GM04504 (cell line): ENCODE data around the gene GNPTAB.
A peak's percentile ranks its signal among the peaks of the same experiment; 100 is the strongest.
"Not testable (repeated sequence)": the region's sequence is repeated elsewhere in the genome, so short reads cannot be mapped to it uniquely, and the experiment has no call there.

ENCODE experiments used
- DNase-seq: peaks from one replicate; pipeline ENCODE4 v3.0.0-alpha.2; 2012; ENCODE audit warnings: low read depth

The GNPTAB gene

GRCh38 chr12:101830367-101831325 is at the start of gene GNPTAB:
Gene GNPTAB, minus strand, starts transcription at chr12:101830959. Its CDS starts 284 bp downstream, at chr12:101830675.
- DNase-seq: peak; percentile 80

GRCh38 chr12:101878243-101878821 is 47.6 kb upstream of the GNPTAB start:
- no peak for DNase-seq

GRCh38 chr12:101877806-101878242 is 47.1 kb upstream of the GNPTAB start:
- no peak for DNase-seq

GRCh38 chr12:101876861-101877805 is 46.4 kb upstream of the GNPTAB start, which contains the start of gene DRAM1:
Gene DRAM1, plus strand, starts transcription at chr12:101877580. Its CDS starts 210 bp downstream, at chr12:101877790.
- peak; percentile 87 for DNase-seq

GRCh38 chr12:101876322-101876860 is 45.6 kb upstream of the GNPTAB start:
- DNase-seq: no peak

GRCh38 chr12:101875162-101875561 is 44.4 kb upstream of the GNPTAB start:
- no peak for DNase-seq

- no peak for DNase-seq
These were observed 40.2 kb upstream of the GNPTAB start for GRCh38 chr12:101870925-101871324.

GRCh38 chr12:101867619-101868018 is 36.9 kb upstream of the GNPTAB start:
- DNase-seq: not testable (repeated sequence)

GRCh38 chr12:101866615-101867373 is 36.0 kb upstream of the GNPTAB start:
- DNase-seq: no peak

GRCh38 chr12:101863981-101864380 is 33.2 kb upstream of the GNPTAB start:
- DNase-seq: no peak

GRCh38 chr12:101862245-101862644 is 31.5 kb upstream of the GNPTAB start:
- no peak for DNase-seq

- DNase-seq: not testable (repeated sequence)
These were observed 30.9 kb upstream of the GNPTAB start for GRCh38 chr12:101861688-101862087.

- no peak for DNase-seq
These were observed 29.2 kb upstream of the GNPTAB start for GRCh38 chr12:101859664-101860607.

- no peak for DNase-seq
These were observed 27.6 kb upstream of the GNPTAB start for GRCh38 chr12:101858361-101858760.

- DNase-seq: peak; percentile 90
These were observed 26.3 kb upstream of the GNPTAB start for GRCh38 chr12:101857043-101857558.

- not testable (repeated sequence) for DNase-seq
These were observed 25.9 kb upstream of the GNPTAB start for GRCh38 chr12:101856614-101857013.

GRCh38 chr12:101855976-101856375 is 25.2 kb upstream of the GNPTAB start:
- no peak for DNase-seq

- no peak for DNase-seq
These were observed 24.7 kb upstream of the GNPTAB start for GRCh38 chr12:101855364-101855884.

- no peak for DNase-seq
These were observed 24.0 kb upstream of the GNPTAB start for GRCh38 chr12:101854747-101855146.
